GM19455 (cell line): ENCODE results near the gene ILKAP.

Source experiments
- ATAC-seq: cut with Tn5 transposase; IDR thresholded peaks from one replicate; pipeline ENCODE4 v1.9.1; 2021; ENCODE audit not compliant: unreplicated experiment

Gene ILKAP

DNA sequence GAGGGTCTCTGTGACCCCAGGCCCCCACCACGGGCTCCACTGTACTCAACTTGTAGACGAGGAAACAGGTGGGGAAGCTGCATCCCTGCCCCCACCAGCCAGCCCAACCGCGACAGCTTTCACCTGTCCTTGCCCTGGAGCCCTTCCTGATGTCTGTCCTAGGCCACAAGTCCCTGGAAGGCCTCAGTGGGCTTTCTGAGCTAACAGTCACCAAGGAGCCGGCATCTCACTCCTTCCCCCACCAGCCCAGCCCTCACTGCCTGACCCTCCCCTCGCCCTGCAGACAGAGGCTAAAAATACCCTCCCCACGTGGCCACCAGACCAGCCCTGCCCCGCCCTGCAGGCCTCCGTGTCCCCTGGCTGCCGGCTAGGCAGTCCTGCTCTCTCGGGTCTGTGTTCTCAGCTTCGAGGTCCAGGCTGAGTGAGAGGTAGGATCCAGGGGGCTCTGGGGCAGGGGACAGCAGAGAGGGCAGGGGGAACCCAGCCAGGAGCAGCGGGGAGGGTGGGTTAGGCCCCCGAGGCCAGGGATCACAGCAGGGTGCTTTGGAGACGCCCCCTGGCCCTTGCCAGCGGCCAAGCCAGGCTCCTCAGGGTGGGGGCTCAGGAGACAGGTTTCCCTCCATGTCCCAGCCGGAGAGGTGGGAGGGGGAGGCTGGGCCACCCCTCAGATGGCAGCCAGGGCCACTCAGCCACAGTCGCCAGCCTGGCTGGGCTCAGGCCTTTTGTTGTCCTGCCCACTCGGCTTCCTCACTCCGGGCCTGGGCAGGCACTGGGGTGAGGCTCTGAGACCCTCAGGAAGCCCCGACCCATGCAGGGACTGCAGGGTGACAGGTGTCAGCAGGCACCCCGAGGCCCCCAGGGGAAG, 64.9 kb downstream of the ILKAP start, which contains the start of gene KLHL30:
Gene KLHL30, plus strand, starts transcription at position 338 of the 865 bp plus-strand sequence. CDS start 2,087 bp downstream, outside the sequence.
- ATAC-seq: no peak

DNA sequence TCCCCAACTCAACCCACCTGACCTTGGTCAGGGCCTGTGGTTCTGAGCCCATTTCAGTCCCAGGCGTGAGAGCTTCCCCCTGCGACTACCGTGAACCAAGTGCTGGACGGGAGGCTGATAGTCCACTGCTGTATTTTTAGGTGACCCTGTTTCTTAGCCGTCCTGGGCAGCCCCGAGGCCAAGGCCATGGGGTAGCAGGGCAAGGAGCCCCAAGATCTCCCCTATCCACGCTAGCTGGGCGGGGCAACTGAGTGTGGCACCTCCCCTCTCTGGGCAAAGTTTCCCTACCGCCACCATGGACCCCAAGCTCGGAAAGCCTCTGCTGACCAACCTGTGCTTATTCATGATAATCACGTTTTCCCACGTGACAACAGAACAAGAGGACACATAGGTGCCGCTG, 65.6 kb downstream of the ILKAP start:
- ATAC-seq: no peak

- ATAC-seq: no peak
Observed at GRCh38 chr2:238136820-238137537, 66.5 kb downstream of the ILKAP start.

DNA sequence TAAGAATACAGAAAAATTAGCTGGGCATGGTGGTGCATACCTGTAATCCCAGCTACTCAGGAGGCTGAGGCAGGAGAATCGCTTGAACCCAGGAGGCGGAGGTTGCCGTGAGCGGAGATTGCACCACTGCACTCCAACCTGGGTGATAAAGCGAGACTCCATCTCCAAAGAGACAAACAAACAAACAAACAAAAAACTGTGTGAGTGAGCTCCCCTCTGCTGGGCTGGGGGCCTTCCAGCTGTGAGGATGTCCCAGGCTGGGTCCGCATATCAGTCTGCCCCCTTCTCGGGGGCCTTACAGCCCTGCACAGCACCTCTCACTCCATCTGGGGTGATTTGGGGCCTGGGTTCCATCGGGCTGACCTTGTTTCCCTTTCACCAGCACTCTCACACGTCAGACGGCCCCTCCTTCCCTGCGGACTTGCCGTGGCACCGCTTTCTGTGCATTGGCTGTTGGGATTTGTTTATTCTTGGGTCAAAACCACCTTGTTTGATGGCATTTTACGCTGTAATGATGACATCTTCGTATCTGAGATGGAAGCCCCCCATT, 67.8 kb downstream of the ILKAP start:
- no peak for ATAC-seq

- no peak for ATAC-seq
Observed at GRCh38 chr2:238134393-238134785, 69.1 kb downstream of the ILKAP start.

GRCh38 chr2:238133499-238134392, 69.7 kb downstream of the ILKAP start:
- ATAC-seq: no peak

- ATAC-seq: no peak
Observed at GRCh38 chr2:238132463-238133450, 70.7 kb downstream of the ILKAP start.

DNA sequence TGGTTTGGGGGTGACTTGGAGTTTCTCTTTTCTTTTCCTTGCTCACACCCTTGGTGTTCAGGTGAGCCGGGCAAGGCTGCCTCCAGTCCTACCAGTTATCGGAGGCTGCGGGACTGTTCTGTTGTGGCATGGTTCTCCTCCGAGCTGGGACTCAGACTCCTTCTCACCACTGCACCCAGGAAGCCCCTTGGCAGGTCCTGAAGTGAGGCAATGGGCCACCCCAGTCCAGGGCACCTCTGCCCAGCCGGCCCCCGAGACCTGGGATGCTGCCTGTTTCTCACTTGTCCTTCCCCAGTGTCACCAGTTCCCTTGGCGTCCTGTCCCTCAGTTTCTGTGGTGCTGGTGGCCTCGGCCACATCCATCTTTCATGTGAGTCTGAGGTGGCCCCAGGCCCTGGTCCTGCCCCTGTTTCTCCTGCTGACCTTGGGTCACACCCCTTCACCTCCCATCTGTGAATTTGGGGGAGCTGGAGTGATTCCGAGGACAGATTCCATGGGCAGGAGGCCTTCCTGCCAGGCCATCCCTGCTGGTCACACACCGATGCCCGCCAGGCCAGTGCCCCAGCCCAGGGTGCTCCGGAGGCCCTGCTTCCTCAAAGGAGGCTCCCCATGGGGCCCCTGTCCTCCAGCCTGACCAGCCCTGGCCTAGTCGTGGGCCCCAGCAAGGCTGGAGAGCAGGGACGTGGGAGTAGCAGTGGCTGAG, 71.6 kb downstream of the ILKAP start:
- no peak for ATAC-seq

DNA sequence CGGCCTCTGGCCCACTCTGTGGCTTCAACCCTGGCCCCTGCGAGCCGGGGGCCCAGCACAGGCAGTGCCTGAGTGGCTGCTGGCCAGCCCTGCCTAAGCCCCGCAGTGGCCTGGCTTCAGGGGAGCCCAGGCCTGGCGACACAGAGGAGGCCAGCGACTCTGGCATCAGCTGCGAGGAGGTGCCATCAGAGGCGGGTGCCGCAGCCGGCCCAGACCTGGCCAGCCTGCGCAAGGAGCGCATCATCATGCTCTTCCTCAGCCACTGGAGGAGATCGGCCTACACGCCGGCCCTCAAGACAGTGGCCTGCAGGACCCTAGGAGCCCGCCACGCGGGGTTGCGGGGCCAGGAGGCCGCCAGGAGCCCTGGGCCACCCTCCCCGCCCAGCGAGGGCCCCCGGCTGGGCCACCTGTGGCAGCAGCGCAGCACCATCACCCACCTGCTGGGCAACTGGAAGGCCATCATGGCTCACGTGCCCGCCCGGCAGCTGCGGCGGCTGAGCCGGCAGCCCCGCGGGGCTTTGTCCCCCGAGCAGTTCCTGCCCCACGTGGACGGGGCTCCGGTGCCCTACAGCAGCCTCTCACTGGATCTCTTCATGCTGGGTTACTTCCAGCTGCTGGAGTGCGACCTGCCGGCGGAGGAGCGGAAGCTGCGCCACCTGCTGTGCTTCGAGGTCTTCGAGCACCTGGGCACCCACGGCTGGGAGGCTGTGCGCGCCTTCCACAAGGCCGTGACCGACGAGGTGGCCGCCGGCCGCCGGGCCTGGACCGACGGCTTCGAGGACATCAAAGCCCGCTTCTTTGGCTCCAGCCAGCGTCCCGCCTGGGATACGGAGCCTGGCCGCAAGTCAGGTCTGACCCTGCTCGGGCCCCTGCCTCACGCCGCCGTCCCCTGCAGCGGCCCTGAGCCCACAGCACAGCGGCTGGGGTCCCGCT, 72.5 kb downstream of the ILKAP start:
- ATAC-seq: no peak

DNA sequence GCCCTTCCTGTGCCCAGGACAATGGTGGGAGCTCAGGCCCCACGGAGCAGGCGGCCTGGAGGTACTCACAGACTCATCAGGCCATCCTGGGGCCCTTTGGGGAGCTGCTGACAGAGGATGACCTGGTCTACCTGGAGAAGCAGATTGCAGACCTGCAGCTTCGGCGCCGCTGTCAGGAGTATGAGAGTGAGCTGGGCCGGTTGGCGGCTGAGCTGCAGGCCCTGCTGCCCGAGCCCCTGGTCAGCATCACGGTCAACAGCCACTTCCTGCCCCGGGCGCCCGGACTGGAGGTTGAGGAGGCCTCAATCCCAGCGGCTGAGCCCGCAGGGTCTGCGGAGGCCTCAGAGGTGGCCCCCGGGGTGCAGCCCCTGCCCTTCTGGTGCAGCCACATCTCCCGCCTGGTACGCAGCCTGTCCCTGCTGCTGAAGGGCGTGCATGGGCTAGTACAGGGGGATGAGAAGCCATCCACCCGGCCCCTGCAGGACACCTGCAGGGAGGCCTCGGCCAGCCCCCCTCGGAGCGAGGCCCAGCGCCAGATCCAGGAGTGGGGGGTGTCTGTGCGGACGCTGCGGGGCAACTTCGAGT, 73.3 kb downstream of the ILKAP start:
- no peak for ATAC-seq

DNA sequence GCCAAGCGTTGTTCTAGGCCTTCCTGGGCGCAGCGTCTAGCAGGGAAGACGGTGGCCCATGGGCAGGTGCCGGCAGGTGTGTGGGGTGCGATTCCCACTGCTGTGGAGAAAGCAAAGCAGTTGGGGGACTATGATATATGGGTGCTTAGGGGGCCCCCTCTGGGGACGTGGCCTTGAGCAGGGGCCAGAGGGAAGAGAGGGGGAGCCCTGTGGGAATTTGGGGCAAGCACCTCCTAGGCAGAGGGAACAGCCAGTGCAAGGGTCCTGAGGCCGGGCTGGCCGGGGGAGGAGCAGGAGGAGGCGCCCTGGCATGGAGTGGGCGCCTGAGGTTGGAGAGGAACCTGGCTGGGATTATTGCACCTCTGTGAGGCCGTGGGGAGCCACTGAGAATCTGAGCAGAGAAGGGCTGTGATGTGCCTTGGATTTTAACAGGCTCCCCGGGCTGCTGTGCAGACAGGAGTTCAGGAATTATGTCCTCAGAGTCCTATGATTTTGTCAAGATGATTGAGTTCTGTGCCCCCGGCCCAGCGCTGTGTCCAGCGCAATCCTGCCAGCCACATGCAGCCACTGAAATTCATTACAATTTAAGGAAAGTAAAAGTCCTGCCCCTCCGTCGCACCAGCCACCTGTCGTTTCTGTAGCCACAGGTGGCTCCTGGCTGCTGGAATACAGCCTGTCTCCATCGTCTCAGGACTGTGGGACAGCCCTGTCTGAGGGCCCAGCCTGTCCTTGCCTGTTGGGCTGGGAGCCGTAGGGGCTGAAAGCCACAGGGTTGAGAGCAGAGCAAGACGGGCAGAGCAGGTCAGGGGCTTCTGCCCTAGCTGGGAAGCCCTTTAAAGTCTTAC, 74.1 kb downstream of the ILKAP start:
- no peak for ATAC-seq

GRCh38 chr2:238128534-238129001, 74.9 kb downstream of the ILKAP start:
- no peak for ATAC-seq

DNA sequence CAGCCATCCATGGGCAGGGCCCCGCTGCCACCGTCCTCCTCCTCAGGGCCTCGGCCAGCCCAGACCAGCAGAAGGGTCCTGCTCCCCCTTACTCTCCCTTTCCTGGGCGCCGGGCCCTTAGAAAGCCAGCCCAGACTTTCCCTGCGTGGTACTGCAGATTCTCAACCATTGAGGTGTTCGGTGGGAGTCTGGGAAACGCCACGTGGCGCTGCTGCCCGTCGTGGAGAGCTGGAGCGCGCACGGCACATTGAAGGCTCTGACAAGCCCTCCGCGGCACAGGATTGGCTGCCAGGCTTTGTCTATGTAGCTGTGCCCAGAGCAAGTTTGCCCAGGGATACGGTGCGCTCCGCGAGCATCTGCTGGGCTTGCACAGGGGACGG, 75.4 kb downstream of the ILKAP start:
- ATAC-seq: no peak

- ATAC-seq: no peak
Observed at GRCh38 chr2:238127165-238128060, 76.1 kb downstream of the ILKAP start.

DNA sequence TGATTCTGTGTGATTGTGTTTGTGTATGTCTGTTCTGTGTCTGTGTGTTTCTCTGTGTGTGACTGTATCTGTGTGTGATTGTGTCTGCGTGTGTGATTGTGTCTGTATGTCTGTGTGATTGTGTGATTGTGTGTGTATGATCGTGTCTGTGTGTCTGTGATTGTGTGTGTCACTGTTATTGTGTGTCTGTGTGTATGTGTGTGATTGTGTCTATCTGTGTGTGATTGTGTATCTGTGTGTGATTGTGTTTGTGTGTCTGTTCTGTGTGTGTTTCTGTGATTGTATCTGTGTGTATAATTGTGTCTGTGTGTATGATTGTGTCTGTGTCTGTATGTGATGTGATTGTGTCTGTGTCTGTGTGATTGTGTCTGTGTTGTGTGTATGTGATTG, 76.7 kb downstream of the ILKAP start:
- no peak for ATAC-seq

GRCh38 chr2:238126338-238126737, 77.2 kb downstream of the ILKAP start:
- ATAC-seq: no peak
